ENCODE measurements around the gene ZNF275. TPM values are rescaled to one million over a fixed set of nuclear protein-coding genes. Genes with fewer than 3 reads are reported as not detected.

ZNF275 gene
- total and polyA plus RNA-seq, 4 donors, result 2.7 to 11.5 (median 6.7) TPM

DNA sequence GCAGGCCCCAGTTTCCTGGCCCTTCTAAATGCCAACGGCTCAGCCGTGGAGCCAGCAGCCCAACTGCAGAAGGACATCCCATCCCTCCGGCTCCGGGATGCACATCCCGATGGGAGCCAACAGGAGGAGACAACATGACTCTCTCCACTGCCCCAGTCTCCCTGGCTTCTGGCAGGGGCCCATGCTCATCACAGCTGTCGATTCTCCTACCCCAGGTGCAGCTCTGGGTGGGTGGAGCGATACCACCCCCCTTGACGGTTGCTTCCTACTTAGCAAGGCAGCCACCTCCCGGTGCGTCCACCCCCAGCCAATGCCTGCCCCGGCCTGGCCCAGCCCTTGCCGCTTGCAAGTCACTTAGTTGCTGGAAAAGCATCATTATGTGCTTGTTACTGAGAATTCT lies 19.5 kb downstream of the ZNF275 start:
- no peaks in the 10 kb centered on the region for H3K27me3 ChIP-seq (ENCODE audit: control insufficient read depth in 3 of 3, insufficient read depth in 3 of 3, low read length in 2 of 3)
- H3K4me3 ChIP-seq, result no peak overlapping the region
- no peak overlapping the region for H3K9ac ChIP-seq (ENCODE audit: insufficient read depth in 1 of 2, low read length in 2 of 2)
- no peak overlapping the region for H3K27ac ChIP-seq (ENCODE audit: low read depth in 1 of 2, low read length in 1 of 2)
- H3K9me3 ChIP-seq (ENCODE audit: control insufficient read depth in 4 of 4, insufficient read depth in 3 of 4, low read length in 3 of 4), result peaks cover 0 to 17% (median 2%) of the 10 kb centered on the region in 4 donors
- no peaks in the 10 kb centered on the region for H3K4me1 ChIP-seq (ENCODE audit: control insufficient read depth in 5 of 5, insufficient read depth in 5 of 5, low read length in 5 of 5)
- 79 to 81% methylated on average over 9 to 12 of the region's 12 CpGs for WGBS, 2 donors
- peaks cover 0 to 4% (median under 1%) of the 10 kb centered on the region in 4 donors for H3K36me3 ChIP-seq (ENCODE audit: control insufficient read depth in 4 of 4, insufficient read depth in 4 of 4, low read length in 4 of 4)
- ATAC-seq (ENCODE audit: insufficient read depth, low FRiP score) (no peak), DNase-seq (no peak)
- TF ChIP-seq, protein P1, sequence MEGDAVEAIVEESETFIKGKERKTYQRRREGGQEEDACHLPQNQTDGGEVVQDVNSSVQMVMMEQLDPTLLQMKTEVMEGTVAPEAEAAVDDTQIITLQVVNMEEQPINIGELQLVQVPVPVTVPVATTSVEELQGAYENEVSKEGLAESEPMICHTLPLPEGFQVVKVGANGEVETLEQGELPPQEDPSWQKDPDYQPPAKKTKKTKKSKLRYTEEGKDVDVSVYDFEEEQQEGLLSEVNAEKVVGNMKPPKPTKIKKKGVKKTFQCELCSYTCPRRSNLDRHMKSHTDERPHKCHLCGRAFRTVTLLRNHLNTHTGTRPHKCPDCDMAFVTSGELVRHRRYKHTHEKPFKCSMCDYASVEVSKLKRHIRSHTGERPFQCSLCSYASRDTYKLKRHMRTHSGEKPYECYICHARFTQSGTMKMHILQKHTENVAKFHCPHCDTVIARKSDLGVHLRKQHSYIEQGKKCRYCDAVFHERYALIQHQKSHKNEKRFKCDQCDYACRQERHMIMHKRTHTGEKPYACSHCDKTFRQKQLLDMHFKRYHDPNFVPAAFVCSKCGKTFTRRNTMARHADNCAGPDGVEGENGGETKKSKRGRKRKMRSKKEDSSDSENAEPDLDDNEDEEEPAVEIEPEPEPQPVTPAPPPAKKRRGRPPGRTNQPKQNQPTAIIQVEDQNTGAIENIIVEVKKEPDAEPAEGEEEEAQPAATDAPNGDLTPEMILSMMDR (IDR thresholded peaks at IDR 0.05; ENCODE audit: control extremely low read depth, extremely low read depth), result no peak

DNA sequence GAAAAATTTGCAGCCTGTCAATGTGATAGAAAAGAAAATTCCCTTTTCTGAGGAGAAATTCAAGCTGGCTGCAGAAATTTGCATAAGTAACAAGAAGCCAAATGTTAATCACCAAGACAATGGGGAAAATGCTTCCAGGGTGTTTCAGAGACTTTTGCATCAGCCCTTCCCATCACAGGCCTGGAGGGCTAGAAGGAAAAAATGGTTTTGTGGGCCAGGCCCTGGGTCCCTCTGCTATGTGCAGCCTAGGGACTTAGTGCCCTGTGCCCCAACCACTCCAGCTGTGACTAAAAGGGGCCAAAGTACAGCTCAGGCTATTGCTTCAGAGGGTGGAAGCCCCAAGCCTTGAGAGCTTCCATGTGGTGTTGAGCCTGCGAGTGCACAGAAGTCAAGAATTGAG lies 23.9 kb downstream of the ZNF275 start:
- H3K27ac ChIP-seq (ENCODE audit: low read depth in 1 of 2, low read length in 1 of 2), result no peak overlapping the region
- no peaks in the 10 kb centered on the region for H3K4me1 ChIP-seq (ENCODE audit: control insufficient read depth in 5 of 5, insufficient read depth in 5 of 5, low read length in 5 of 5)
- H3K4me3 ChIP-seq, result no peak overlapping the region
- WGBS, 2 donors, result 84 to 100% methylated on average over 1 of the region's 1 CpG
- DNase-seq, result no peak
- peaks cover 0 to 19% (median 2%) of the 10 kb centered on the region in 4 donors for H3K9me3 ChIP-seq (ENCODE audit: control insufficient read depth in 4 of 4, insufficient read depth in 3 of 4, low read length in 3 of 4)
- no peaks in the 10 kb centered on the region for H3K27me3 ChIP-seq (ENCODE audit: control insufficient read depth in 3 of 3, insufficient read depth in 3 of 3, low read length in 2 of 3)
- ATAC-seq (ENCODE audit: insufficient read depth, low FRiP score), result no peak
- no peaks in the 10 kb centered on the region for H3K36me3 ChIP-seq (ENCODE audit: control insufficient read depth in 4 of 4, insufficient read depth in 4 of 4, low read length in 4 of 4)
- H3K9ac ChIP-seq (ENCODE audit: insufficient read depth in 1 of 2, low read length in 2 of 2), result no peak overlapping the region
- TF ChIP-seq, protein P1 (IDR thresholded peaks at IDR 0.05; ENCODE audit: control extremely low read depth, extremely low read depth), result no peak

- WGBS, 2 donors, result 56 to 85% methylated on average over 2 of the region's 2 CpGs
- no peaks in the 10 kb centered on the region for H3K27me3 ChIP-seq (ENCODE audit: control insufficient read depth in 3 of 3, insufficient read depth in 3 of 3, low read length in 2 of 3)
- no peak overlapping the region for H3K9ac ChIP-seq (ENCODE audit: insufficient read depth in 1 of 2, low read length in 2 of 2)
- H3K27ac ChIP-seq (ENCODE audit: low read depth in 1 of 2, low read length in 1 of 2), result no peak overlapping the region
- H3K36me3 ChIP-seq (ENCODE audit: control insufficient read depth in 4 of 4, insufficient read depth in 4 of 4, low read length in 4 of 4), result no peaks in the 10 kb centered on the region
- no peaks in the 10 kb centered on the region for H3K4me1 ChIP-seq (ENCODE audit: control insufficient read depth in 5 of 5, insufficient read depth in 5 of 5, low read length in 5 of 5)
- TF ChIP-seq, protein P1 (IDR thresholded peaks at IDR 0.05; ENCODE audit: control extremely low read depth, extremely low read depth), result no peak
- no peak overlapping the region for H3K4me3 ChIP-seq
- ATAC-seq (ENCODE audit: insufficient read depth, low FRiP score) (no peak), DNase-seq (no peak)
- peaks cover 0 to 11% (median 3%) of the 10 kb centered on the region in 4 donors for H3K9me3 ChIP-seq (ENCODE audit: control insufficient read depth in 4 of 4, insufficient read depth in 3 of 4, low read length in 3 of 4)
Observed at GRCh38 chrX:153361781-153362397, 27.9 kb downstream of the ZNF275 start.

DNA sequence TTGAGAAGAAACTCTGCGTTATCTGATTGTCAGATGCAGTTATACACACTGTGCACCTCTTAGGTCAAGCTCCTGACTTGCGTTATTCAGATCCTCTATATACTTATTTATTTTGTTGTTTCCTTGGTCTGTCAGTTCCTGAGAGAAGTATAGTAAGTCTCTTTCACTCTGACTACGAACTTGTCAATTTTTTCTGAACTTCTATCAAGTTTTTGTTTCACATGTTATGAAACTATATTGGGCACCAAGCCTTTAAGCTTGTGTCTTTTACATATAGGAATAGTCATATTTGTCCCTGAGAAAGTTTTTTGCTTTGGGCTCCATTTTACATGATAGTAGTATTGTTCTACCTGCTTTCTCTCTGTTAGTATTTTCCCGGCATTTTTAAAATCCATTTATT lies 31.7 kb downstream of the ZNF275 start:
- DNase-seq (no peak), ATAC-seq (ENCODE audit: insufficient read depth, low FRiP score) (no peak)
- Histone ChIP-seq H3K4me1 (ENCODE audit: control insufficient read depth in 5 of 5, insufficient read depth in 5 of 5, low read length in 5 of 5) (no peaks in the 10 kb centered on the region), H3K4me3 (no peak overlapping the region), H3K9me3 (ENCODE audit: control insufficient read depth in 4 of 4, insufficient read depth in 3 of 4, low read length in 3 of 4) (peaks cover 0 to 3% (median 0%) of the 10 kb centered on the region in 4 donors), H3K27ac (ENCODE audit: low read depth in 1 of 2, low read length in 1 of 2) (no peak overlapping the region), H3K27me3 (ENCODE audit: control insufficient read depth in 3 of 3, insufficient read depth in 3 of 3, low read length in 2 of 3) (peaks cover 0 to 4% (median 0%) of the 10 kb centered on the region in 3 donors), H3K36me3 (ENCODE audit: control insufficient read depth in 4 of 4, insufficient read depth in 4 of 4, low read length in 4 of 4) (no peaks in the 10 kb centered on the region), H3K9ac (ENCODE audit: insufficient read depth in 1 of 2, low read length in 2 of 2) (no peak overlapping the region)
- WGBS, 2 donors, result 77 to 89% methylated on average over 4 of the region's 4 CpGs
- TF ChIP-seq, protein P1 (IDR thresholded peaks at IDR 0.05; ENCODE audit: control extremely low read depth, extremely low read depth), result no peak

Data from lung (tissue), 12 donors.